ENCODE measurements around the gene APCDD1L. TPM values are rescaled to one million over a fixed set of nuclear protein-coding genes. Genes with fewer than 3 reads are reported as not detected.
A peak's percentile ranks its signal among the peaks of the same experiment; 100 is the strongest.
"Not testable (repeated sequence)": the region's sequence is repeated elsewhere in the genome, so short reads cannot be mapped to it uniquely, and the experiment has no call there.

Gene APCDD1L
- total RNA-seq, 1 experiment from 2014 or later, result 24.2 TPM

DNA sequence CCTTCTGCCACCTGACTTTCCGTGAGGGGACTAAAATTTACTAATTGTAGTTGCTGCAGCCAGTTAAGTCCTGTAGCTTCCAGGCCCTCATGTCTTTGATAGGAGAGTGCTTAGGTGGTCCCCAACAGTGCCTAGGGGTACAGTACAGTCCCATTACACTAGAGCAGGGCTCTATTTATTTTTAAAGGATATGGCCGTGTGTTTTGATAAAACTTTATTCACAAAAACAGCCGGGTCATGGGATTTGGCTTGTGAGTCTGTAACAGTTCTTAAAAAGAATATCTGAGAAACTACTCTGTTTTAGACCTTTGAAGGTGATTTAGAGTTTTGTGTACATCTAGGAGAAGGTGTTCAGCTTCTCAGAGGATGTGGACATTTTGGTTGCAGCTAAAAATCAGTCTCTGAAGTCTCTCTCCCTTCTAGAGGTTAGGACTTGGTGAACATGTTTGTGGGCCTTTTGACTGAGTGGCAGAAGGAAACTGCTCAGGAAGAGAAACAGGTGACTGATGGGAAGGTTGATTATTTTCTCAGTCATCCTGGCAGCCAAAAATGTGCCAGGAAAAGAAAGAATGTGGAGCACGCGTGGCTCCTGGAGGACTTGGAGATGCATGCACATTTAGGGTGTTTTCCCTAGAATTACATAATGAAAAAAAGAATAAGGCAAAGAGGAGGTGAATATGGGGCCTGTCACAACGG lies 68.8 kb downstream of the APCDD1L start:
- DNase-seq (ENCODE audit: low read depth), result no peak

DNA sequence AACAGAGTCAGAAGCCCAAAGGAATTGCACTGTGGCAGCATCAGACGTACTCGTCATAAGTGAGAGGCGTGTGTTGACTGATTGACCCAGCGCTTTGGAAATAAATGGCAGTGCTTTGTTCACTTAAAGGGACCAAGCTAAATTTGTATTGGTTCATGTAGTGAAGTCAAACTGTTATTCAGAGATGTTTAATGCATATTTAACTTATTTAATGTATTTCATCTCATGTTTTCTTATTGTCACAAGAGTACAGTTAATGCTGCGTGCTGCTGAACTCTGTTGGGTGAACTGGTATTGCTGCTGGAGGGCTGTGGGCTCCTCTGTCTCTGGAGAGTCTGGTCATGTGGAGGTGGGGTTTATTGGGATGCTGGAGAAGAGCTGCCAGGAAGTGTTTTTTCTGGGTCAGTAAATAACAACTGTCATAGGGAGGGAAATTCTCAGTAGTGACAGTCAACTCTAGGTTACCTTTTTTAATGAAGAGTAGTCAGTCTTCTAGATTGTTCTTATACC lies 70.4 kb downstream of the APCDD1L start:
- no peak for DNase-seq (ENCODE audit: low read depth)

DNA sequence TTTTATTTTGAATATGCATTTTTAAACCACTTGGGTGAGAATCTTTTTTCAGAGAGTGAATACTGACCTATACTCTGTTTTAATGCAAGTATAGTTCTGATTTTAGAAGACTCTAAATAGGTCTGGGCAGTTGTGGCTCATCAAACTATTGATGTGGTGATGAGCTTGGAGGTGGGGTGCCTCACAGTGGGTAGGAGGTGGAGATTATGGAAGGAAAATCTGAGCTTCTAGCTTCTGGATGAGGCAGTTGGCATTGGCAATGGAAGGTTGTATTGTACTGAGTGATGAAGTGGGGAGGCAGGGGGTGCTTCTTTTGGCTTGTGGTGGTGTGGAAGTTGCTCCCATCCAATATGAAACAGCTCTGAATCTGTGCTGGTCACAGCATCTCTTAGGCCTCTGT lies 73.5 kb downstream of the APCDD1L start:
- no peak for DNase-seq (ENCODE audit: low read depth)

DNA sequence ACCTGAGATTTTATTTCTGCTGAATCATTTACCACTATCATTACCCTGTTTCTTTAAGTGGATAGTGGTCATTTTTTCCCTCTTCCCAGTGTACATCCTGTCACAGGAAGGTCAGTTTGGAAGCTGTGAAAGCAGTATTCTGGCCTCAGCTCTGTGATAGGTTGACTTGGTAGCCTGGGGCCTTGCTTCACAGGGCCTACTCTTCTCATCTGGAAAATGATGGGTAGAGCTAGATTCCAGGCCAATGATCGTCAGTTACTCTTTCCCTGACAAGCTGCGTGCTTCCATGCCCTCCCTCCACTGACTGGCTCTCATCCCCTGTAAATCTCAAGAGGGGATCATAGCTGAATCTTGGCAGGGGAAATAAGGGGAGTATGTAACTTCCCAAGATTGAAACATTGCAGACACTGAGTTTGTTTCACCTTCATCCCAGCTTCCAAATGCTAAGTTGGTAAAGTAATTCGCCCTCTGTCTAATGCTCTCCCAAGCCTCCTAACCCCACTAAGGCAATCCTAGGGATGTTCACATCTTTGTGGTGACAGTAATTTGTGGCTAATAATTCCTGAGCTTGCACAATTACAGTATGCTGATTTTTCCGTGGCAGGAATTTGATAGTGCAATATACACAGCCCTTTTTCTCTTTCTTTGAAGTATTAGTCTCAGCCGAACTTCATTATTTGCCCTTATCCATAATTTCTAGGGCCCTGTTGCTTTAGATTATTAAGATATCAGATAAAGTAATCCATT lies 75.0 kb downstream of the APCDD1L start:
- DNase-seq (ENCODE audit: low read depth), result no peak

DNA sequence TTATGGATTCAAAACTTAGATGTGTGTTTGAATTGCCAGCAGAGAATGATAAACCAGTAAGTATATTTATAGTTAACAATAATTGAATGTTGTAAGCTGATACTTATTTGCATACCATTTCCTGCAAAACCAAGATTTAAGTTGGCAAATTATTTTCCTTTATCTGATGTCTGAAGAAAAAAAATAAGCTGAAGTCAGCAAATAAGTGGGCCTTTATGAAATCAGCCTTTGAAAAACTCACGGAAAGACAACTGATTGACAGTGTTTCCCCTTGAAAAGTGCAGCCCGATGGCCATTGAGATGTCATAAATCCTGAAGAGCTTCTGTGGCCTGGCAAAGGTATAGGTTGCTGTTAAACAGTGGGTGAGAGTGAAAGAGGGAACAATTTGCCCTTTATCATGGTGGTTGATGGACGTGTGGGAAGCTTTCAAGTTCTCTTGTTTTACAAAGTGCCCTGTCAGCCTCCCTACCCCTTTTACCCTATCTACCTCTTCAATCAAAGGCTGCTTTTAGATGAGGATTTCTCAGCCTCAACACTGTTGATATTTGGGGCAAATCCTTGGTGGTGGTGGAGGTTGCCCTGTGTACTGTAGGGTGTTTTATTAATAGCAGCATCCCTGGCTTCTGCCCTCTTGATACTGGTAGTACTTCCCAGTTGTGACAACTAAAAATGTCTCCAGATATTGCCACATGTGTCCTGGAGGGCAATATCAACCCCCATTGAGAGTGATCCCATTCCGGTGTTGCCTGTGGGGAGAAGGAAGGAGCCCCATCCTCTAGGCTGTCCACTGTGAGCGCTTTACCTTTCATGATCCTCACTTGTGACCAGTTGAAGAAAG lies 76.0 kb downstream of the APCDD1L start:
- no peak for DNase-seq (ENCODE audit: low read depth)

DNA sequence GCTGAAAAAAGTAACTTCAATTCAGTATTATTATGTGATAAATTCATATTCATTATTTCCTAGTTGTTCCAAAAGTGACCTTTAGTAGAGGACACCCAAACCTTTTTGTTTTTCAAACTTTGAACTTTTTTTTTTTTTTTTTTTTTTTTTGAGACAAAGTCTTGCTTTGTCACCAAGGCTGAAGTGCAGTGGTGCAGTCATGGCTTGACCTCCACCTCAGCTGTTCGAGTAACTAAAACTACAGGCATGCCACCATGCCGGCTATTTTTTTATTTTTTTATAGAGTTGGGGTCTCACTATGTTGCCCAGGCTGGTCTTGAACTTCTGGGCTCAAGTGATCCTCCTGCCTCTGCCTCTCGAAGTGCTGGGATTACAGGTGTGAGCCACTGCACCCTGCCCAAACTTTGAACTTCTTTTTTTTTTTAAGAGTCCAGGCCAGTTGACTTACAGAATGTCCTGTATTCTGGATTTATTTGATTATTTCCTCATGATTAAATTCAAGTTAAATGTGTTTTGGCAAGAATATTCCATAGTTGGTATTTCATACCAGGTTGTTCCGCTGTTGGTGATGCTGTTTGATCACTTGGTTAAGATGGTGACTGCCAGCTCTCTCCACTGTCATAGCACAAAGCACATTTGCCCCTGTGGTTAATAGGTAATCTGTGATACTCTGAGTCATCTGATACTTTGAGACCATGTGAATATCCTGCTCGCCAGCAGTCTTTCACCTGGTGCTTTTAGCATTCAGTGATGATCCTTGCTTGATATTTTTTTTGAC lies 78.1 kb downstream of the APCDD1L start:
- DNase-seq (ENCODE audit: low read depth), result no peak

DNA sequence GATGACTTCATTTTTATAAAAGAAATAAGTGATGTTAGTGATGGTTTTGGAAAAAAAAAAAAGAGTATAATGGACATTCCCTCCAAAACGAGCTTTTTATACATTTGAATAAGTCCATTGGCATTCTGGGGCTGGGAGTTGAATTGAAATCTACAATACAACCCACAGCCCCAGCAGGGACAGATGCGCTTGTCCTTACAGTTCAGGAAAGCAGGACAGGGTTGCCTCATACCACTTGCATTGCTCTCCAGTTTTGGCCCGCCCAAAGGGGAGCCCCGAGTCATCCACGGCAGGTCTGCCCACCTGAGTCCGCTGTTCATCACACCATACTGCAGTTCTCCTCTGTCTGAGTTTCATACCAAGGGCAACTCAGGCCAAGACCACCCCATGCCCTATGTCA lies 80.0 kb downstream of the APCDD1L start:
- no peak for DNase-seq (ENCODE audit: low read depth)

DNA sequence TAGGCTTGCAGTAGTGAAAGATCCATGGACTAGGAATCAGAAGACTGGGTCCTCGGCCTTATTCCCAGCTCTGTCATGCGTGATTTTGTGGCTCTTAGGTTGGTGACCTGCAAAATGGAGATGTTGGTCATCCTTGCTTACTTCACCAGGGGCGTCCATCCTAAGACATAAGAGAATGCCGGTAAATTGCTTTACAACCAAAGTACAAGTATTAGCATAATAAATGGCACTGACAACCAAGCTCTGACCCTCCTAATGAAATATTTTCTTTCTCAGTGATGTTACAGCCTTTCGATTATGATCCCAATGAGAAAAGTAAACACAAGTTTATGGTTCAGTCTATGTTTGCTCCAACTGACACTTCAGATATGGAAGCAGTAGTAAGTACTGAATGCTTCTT lies 80.9 kb downstream of the APCDD1L start:
- no peak for DNase-seq (ENCODE audit: low read depth)

- peak; percentile 87 for DNase-seq (ENCODE audit: low read depth)
Measured at GRCh38 chr20:58433759-58434158, 81.4 kb downstream of the APCDD1L start.

GRCh38 chr20:58433029-58433647 lies 82.1 kb downstream of the APCDD1L start:
- DNase-seq (ENCODE audit: low read depth), result no peak

DNA sequence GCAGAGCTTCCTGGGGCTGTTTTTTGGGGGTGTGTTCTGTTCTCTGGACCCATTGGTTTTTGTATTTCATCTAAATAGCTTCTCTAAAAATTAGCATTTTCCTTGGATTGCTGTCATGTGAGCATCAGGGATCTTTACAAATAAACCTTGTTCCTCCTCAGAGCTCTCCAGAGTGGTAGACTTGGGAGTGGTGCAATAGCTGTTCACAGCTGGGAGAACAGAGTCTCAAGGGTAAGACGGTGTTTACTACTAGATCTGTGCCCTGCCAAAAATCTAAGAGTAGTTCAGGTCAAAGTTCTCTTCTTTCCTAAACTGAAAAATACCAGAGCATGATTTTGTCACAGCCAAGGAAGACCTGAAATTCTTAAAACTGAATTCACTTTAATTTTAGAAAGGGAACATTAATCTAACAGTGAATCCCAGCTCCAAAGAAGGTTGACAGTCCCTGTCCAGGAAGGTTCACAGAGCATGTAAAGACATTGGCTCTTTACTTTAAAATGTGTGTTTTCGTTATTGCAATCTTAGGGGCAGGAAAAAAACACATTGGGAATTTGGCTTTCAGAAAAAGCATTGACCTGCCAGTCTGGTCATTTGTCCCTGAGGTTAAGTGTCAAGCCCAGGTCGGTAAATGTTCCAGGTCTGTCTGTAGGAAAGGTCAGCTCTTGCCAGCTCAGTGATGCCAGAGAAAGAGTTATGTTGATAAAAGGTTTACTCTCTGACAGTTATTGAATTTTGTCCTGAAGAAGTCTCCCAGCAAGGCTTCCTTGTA lies 82.8 kb downstream of the APCDD1L start:
- DNase-seq (ENCODE audit: low read depth), result no peak

DNA sequence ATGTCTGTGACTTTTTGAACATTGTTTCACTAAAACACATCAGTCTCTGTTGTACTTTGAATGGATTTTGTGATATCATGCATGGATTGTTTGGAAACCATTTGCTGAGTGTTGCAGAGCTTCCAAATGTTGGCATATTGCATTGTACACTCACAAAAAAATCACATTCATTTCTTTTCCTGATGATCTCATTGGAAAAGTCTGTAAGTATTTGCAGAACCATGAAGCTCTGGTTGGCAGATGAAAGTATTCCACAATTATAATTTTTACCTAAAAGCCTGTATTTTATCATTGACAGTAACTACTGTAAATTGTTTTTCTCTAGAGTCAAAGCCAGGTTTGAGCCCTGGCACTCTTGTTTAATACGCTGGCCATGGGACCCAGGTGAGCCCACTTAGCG lies 84.1 kb downstream of the APCDD1L start:
- DNase-seq (ENCODE audit: low read depth), result no peak

DNA sequence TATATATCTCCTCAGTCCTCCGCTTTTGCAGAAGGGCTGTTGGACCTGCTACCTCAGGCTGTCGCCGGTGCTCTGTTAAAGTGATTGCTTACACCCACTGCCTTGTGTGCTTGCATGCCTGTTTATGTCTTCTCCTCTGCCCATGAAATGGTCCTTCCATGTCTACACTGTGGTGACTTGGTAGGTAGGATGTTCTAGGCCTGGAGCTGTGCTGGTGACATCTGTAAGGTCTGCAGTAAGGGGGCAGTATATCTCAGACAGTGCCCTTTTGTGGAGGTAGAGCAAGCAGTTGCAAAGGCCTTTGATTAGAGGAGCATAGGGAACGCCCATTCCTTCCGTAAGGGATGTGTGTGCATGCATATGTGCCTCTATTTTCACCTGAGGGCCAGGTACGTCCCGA lies 85.9 kb downstream of the APCDD1L start:
- no peak for DNase-seq (ENCODE audit: low read depth)

DNA sequence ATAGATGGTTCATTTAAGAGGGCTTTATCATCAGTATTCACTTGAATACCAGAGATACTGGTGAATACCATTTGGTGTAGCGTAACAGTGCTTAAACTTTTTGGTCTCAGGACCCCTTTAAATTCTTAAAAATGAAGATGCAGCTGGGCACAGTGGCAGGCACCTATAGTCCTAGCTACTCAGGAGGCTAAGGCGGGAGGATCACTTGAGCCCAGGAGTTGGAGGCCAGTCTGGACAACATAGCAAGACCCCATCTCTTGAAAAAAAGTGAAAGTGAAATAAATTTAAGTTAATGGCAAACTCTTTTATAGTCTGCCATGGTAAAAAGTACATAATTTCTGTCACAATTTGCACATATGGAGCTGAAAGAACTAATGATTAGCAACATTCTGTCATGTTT lies 86.8 kb downstream of the APCDD1L start:
- no peak for DNase-seq (ENCODE audit: low read depth)

- DNase-seq (ENCODE audit: low read depth), result not testable (repeated sequence)
Measured at GRCh38 chr20:58427571-58427970, 87.6 kb downstream of the APCDD1L start.

- DNase-seq (ENCODE audit: low read depth), result no peak
Measured at GRCh38 chr20:58424218-58424969, 90.8 kb downstream of the APCDD1L start.

- no peak for DNase-seq (ENCODE audit: low read depth)
Measured at GRCh38 chr20:58421497-58421850, 93.7 kb downstream of the APCDD1L start.

- peak; percentile 81 for DNase-seq (ENCODE audit: low read depth)
Measured at GRCh38 chr20:58420798-58421496, 94.3 kb downstream of the APCDD1L start.
